NCI-H2029 treated with DMSO at 0.1 percent for 48 hours (cell line): Measurements from ENCODE around the gene NUP85.
"Not testable (repeated sequence)": the region's sequence is repeated elsewhere in the genome, so short reads cannot be mapped to it uniquely, and the experiment has no call there.

Source experiments
- DNase-seq: peaks from one replicate; lab custom pipeline; 2025; lab: John Stamatoyannopoulos, UW

NUP85 gene

GRCh38 chr17:75267411-75268232 is 62.1 kb downstream of the NUP85 start:
- DNase-seq, result peak; percentile 32

GRCh38 chr17:75269844-75270217 is 64.4 kb downstream of the NUP85 start:
- no peak for DNase-seq

GRCh38 chr17:75270218-75270965 is 64.9 kb downstream of the NUP85 start:
- DNase-seq, result no peak

DNA sequence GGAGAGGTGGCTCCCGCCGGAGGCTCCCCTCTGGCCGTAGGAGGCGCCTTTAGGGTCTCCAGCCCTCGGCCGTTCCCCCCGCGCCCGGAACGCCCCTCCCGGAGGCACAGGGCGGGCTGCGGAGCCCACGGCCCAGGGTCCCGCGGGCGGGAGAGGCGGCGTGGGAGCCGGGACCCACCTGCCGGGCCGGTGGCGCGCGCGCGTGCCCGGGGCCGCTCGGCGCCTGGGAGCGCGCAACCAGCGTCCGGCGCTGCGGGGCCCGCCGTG is 65.4 kb downstream of the NUP85 start, which contains the start of gene MIF4GD:
Gene MIF4GD (minus strand): TSS at position 266 of the 267 bp plus-strand sequence. CDS start 1,036 bp downstream, outside the sequence.
- no peak for DNase-seq

DNA sequence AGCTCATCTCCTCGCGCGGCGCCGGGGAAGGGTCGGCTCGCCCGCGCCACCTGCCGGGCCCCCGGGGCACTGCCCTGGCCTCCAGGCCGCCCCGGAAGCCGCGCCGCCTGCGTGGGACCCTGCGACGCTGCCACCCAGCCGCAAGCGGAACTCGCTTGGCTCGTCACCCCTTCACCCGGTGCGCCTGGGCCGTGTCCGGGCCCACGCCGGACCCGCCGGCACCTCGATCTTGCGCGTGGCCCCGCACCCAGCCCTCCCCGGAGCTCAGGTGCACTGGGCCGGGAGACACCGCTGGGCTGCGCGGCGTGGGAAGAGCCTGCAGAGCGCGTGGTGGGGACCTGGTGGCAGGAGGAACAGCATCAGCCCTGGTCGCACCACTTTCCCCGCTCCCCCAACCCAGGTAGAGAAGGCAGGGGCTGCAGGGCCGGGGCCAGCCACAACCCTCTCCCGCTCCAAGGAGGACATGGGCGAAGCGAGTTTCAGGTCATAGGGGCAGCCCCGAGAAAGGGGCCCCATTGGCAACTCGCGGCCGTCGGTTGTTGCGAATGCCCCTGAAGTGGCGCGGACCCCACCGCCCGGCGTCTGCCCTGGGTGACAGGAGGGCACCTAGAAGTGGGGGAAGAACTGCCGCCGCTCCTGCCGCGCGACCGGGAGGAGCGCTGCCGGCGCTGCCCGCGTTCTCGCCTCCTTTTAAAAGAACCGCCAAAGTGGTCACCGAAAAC is 65.9 kb downstream of the NUP85 start:
- no peak for DNase-seq

DNA sequence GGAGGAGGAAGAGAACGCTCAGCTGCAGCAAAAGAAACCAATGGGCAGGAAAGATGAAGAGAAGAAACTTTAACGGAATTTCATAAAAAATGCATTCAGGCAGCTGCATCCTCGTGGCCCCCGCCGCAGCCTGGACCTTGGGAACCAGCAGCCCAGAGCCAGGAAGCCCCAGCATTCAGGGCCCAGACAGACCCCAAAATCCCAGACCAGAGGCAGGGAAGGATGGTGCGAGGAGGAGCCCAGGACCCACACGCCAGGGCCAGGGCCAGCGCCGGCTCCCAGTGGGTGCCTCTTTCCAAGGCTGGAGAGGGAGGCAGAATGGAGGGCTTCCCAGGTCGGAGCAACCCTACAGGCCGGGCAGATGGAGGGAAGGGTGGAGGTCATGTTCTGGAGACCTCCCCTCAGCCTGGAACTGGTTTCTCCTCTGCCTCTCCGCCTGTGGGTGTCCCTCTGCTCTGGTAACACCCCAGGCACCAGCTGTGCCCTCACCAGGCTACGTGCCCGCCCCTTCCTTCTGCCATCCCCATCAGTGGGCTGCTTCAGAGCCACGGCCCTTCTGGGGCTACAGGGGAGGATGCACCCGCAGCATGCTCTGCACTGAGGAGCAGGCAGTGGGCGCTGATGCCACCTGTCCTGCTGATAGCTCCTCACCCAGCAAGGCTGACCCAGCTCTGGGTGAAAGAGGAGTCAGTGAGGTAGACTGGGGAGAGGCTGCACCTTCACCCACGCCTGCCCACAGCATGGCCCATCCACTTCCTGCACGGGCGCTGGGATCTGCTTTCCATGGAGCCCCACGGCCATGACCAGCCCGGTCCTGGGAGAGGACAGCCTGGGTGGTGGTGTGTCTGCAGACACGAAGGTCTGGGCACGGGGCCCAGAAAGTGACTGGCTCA is 66.7 kb downstream of the NUP85 start:
- no peak for DNase-seq

DNA sequence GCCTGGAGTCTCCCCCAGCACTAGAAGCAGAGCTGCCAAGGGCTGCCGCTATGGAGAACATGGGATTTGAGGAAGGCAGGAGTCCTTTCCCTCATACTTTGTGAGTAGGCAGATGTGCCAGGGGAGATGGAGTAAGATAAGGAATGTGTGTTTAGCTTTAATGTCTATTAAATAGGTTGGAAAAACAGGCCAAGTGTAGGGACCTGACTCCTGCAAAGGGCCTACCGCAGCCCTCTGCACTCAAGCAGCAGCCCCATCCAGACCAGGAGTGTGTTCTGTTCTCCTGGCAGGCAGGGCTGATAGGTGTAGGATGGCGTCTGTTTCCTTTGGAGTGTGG is 67.3 kb downstream of the NUP85 start:
- DNase-seq, result no peak

DNA sequence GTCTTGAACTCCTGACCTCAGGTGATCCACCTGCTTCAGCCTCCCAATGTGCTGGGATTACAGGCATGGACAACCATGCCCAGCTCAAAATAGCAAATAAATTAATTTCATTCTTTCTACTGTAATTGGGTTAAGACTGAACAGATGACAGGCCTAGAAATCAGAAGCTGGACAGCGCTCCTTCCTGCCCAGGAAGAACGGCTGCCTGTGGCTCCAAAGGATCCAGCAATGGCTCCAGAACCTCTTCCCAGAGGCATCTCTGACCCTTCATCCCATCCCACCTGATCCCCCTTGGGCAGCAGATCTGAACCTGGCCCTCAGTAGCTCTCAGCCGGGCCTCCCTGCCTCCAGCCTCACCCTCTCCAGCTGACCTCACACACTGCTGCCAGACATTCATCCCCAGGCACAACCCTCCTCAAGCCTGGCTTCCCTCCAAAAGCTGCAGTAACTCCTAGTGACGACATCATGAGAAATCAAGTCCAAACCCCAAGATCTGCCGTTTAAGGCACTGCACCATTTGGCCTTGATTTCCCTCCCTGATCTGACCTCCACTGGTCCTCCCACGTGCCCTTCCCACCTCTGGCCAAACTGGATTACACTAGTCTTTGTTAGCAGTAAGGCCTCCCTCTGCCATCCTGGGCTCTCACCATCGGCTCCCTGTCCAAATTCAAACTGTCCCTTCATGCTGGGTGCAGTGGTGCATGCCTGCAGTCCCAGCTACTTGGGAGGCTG is 68.7 kb downstream of the NUP85 start:
- DNase-seq, result no peak

- DNase-seq, result no peak
Observed at GRCh38 chr17:75277664-75278071, 72.2 kb downstream of the NUP85 start.

DNA sequence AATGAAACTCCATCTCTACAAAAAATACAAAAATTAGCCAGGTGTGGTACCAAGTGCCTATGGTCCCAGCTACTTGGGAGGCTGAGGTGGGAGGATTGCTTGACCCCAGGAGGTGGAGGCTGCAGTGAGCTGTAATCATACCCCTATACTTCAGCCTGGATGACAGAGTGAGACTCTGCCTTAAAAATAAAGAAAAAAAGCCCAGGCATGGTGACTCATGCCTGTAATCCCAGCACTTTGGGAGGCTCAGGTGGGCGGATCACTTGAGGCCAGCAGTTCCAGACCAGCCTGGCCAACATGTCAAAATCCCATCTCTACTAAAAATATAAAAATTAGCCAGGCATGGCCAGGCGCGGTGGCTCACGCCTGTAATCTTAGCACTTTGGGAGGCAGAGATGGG is 74.7 kb downstream of the NUP85 start:
- DNase-seq, result not testable (repeated sequence)

DNA sequence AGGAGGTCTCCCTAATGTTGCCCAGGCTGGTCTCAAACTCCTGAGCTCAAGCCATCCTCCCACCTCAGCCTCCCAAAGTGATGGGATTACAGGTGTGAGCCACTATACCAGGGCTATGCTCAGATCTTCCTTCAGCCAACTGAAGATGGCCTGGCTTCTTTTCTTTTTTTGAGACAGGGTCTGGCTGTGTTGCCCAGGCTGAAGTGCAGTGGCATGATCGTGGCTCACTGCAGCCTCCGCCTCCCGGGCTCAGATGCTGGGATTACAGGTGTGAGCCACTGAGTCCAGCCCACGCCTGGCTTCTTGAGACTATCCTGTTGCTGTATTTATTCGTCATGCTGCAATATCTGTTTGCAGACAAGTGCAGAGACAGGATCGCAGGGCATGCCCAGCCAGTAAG is 79.6 kb downstream of the NUP85 start:
- DNase-seq, result no peak
